AG09319 (cell line): ENCODE results near the gene FBXL17.

Experiments used
- DNase-seq: peaks from one replicate; pipeline ENCODE4 v3.0.0-alpha.2; 2010; ENCODE audit warnings: low read depth; ENCODE audit errors: extremely low read depth
- TF ChIP-seq, protein P1 (sequence below): IDR thresholded peaks from 2 replicates; pipeline ENCODE4 v1.5.1; 2011; ENCODE audit warnings: low read depth, mild to moderate bottlenecking, inconsistent platforms, low read length, moderate library complexity

The FBXL17 gene

GRCh38 chr5:108060340-108060739, 321.6 kb downstream of the FBXL17 start:
- DNase-seq, result no peak
- TF ChIP-seq, protein P1, sequence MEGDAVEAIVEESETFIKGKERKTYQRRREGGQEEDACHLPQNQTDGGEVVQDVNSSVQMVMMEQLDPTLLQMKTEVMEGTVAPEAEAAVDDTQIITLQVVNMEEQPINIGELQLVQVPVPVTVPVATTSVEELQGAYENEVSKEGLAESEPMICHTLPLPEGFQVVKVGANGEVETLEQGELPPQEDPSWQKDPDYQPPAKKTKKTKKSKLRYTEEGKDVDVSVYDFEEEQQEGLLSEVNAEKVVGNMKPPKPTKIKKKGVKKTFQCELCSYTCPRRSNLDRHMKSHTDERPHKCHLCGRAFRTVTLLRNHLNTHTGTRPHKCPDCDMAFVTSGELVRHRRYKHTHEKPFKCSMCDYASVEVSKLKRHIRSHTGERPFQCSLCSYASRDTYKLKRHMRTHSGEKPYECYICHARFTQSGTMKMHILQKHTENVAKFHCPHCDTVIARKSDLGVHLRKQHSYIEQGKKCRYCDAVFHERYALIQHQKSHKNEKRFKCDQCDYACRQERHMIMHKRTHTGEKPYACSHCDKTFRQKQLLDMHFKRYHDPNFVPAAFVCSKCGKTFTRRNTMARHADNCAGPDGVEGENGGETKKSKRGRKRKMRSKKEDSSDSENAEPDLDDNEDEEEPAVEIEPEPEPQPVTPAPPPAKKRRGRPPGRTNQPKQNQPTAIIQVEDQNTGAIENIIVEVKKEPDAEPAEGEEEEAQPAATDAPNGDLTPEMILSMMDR, result no peak

DNA sequence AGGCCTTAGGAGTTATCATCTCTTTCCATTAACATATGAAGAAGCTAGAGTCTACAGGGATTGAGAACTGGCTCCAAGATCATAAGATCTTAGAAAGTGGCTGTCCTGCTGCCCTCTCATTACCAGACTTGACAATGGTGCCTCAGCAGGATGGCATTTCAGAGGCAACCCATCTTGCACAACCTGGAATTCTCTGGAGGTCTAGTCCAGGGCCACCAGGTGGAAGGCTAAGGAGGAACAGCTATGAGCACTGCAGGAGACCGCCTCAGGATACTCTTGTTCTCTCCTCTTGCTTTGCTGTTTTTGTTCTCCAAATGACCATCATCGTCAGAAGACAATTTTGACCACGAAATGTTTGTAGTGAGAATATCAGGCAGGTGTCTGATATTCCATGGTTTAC, 322.6 kb downstream of the FBXL17 start:
- DNase-seq, result no peak
- TF ChIP-seq, protein P1, result no peak

GRCh38 chr5:108054349-108054748, 327.5 kb downstream of the FBXL17 start:
- TF ChIP-seq, protein P1, result no peak

GRCh38 chr5:108046955-108047670, 334.8 kb downstream of the FBXL17 start:
- DNase-seq, result no peak
- TF ChIP-seq, protein P1, result no peak

More at GRCh38 chr5:108054349-108054748, 327.5 kb downstream of the FBXL17 start:
- DNase-seq, result no peak

GRCh38 chr5:108036482-108036881, 345.4 kb downstream of the FBXL17 start:
- TF ChIP-seq, protein P1, result no peak
- no peak for DNase-seq

DNA sequence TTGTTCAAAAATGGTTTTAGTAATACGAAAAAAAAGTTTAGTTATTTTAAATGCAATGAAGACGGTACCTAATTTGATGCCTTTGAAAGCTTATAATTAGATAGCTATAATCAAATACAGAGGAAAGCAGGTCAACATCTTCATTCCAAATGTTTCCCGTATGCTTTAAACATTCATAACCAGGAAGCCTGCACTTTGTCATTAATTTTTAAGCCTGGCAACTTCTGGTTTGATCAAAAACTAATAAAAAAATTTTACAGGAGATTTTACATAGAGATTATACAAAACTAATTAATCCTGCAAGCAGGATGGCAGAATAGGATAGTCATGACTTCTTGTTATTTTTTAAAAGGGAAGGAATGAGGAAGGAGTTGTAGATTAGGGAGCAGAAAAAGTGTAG, 353.0 kb downstream of the FBXL17 start:
- DNase-seq, result no peak
- TF ChIP-seq, protein P1, result no peak

DNA sequence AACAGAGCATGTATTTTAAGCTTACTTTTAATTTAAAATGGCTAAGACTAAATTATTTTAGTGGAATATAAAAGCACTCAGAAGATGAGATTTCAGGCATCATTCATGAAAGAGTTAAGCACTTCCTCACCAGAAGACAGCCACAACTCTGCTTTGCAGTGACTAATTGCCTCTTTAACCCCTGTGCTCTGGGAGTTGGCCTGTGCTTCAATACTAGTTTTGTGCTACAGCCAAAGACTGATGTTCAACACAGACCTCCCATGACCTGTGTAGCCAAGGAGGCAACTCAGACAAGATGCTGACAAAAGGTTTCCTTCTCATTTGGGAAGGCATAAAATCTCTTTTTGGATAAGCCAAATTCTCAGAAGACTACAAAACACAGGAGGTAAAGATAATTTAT, 353.5 kb downstream of the FBXL17 start:
- TF ChIP-seq, protein P1, result no peak
- no peak for DNase-seq
